HepG2 (cell line): Measurements from ENCODE around the gene AMBRA1. TPM values are rescaled to one million over a fixed set of nuclear protein-coding genes. Genes with fewer than 3 reads are reported as not detected.

Experiments used
- FOSL2 ChIP-seq: sonication (generic); formaldehyde crosslinking; IDR thresholded peaks from 2 replicates; pipeline ENCODE4 v1.4.0; 2020; ENCODE audit warnings: missing genetic modification reagents
- FOXJ3 ChIP-seq: sonication (generic); formaldehyde crosslinking; IDR thresholded peaks from 2 replicates; pipeline ENCODE4 v1.4.0; 2020; ENCODE audit warnings: missing genetic modification reagents, mild to moderate bottlenecking, borderline replicate concordance
- NFKBIZ ChIP-seq: IDR thresholded peaks from 2 replicates; pipeline ENCODE4 v1.6.1; 2018; ENCODE audit warnings: missing genetic modification reagents, missing compliant biosample characterization
- PPARG ChIP-seq: conservative IDR thresholded peaks from 2 replicates; pipeline ENCODE4 v1.6.1; 2016; ENCODE audit warnings: missing biosample characterization, missing genetic modification reagents
- SAP130 ChIP-seq: IDR thresholded peaks from 2 replicates; pipeline ENCODE4 v1.6.1; 2016; ENCODE audit warnings: low read depth
- TRIM24 ChIP-seq: sonication (generic); formaldehyde crosslinking; IDR thresholded peaks from 2 replicates; pipeline ENCODE4 v1.8.0; 2022; ENCODE audit warnings: mild to moderate bottlenecking, missing genetic modification reagents
- TSC22D2 ChIP-seq: sonication (generic); formaldehyde crosslinking; IDR thresholded peaks from 2 replicates; pipeline ENCODE4 v1.5.1; 2020; ENCODE audit warnings: missing genetic modification reagents, mild to moderate bottlenecking, borderline replicate concordance
- YEATS4 ChIP-seq: sonication (generic); formaldehyde crosslinking; IDR thresholded peaks from 2 replicates; pipeline ENCODE4 v1.4.0; 2020; ENCODE audit warnings: missing genetic modification reagents, borderline replicate concordance
- ZNF264 ChIP-seq: sonication (generic); formaldehyde crosslinking; IDR thresholded peaks from 2 replicates; pipeline ENCODE4 v1.4.0; 2020; ENCODE audit warnings: missing genetic modification reagents
- ZNF329 ChIP-seq: sonication (generic); formaldehyde crosslinking; IDR thresholded peaks from 2 replicates; pipeline ENCODE4 v1.9.0; 2021; ENCODE audit warnings: low read depth, mild to moderate bottlenecking, missing genetic modification reagents
- ZNF562 ChIP-seq: sonication (generic); formaldehyde crosslinking; IDR thresholded peaks from 2 replicates; pipeline ENCODE4 v1.8.0; 2022; ENCODE audit warnings: missing genetic modification reagents, borderline replicate concordance
- ZNF670 ChIP-seq: sonication (generic); formaldehyde crosslinking; IDR thresholded peaks from 2 replicates; pipeline ENCODE4 v1.8.0; 2022; ENCODE audit warnings: mild to moderate bottlenecking, missing genetic modification reagents, borderline replicate concordance
- ZNF720 ChIP-seq: sonication (generic); formaldehyde crosslinking; IDR thresholded peaks from 2 replicates; pipeline ENCODE4 v1.4.0; 2020; ENCODE audit warnings: missing genetic modification reagents
- polyA plus RNA-seq, 8 experiments: library from polyadenylated mRNA; depleted of rRNA in 3 of 8; stranded (reverse) in 7 of 8; unstranded in 1 of 8; fragments of >200 nt; fragmentation: Illumina TruSeq in 4 of 8; extraction: Trizol in 4 of 8; gene quantifications; 2 replicates each; pipeline versions ENCODE4 v1.2.1 to v1.2.3, GENCODE V29; 2011 to 2016; ENCODE audit warnings: low read depth in 4 of 8, missing spikeins in 1 of 8, mixed read lengths in 1 of 8; ENCODE audit not compliant: insufficient read depth in 1 of 8
- total RNA-seq, 5 experiments: library from RNA; depleted of rRNA; stranded (reverse); fragments of >200 nt; fragmentation: Illumina TruSeq; extraction: Trizol; gene quantifications; 2 replicates each; pipeline ENCODE4 v1.2.3, GENCODE V29; 2016; ENCODE audit warnings: low read depth in 1 of 5
- TF ChIP-seq, protein P1 (sequence below): sonication (generic); formaldehyde crosslinking; IDR thresholded peaks from 2 replicates; pipeline ENCODE4 v1.8.1; 2023; ENCODE audit warnings: mild to moderate bottlenecking, missing genetic modification reagents
- TF ChIP-seq, protein P2 (sequence below): sonication (generic); formaldehyde crosslinking; IDR thresholded peaks from 2 replicates; pipeline ENCODE4 v1.4.0; 2020; ENCODE audit warnings: missing genetic modification reagents
- TF ChIP-seq, protein P3 (sequence below): sonication (generic); formaldehyde crosslinking; IDR thresholded peaks from 2 replicates; pipeline ENCODE4 v1.9.0; 2022; ENCODE audit warnings: missing genetic modification reagents, mild to moderate bottlenecking, borderline replicate concordance
- TF ChIP-seq, protein P4 (sequence below): sonication (generic); formaldehyde crosslinking; IDR thresholded peaks from 2 replicates; pipeline ENCODE4 v1.4.0; 2020; ENCODE audit warnings: missing genetic modification reagents, borderline replicate concordance
- TF ChIP-seq, protein P5 (sequence below): sonication (generic); formaldehyde crosslinking; IDR thresholded peaks from 2 replicates; pipeline ENCODE4 v1.4.0; 2020; ENCODE audit warnings: mild to moderate bottlenecking, missing genetic modification reagents

AMBRA1 gene
- total and polyA plus RNA-seq, 2 of the 13 experiments (the other 11 are each of a cell fraction or from before 2014, with no cell fraction given), result 15.7 to 26.0 TPM

DNA sequence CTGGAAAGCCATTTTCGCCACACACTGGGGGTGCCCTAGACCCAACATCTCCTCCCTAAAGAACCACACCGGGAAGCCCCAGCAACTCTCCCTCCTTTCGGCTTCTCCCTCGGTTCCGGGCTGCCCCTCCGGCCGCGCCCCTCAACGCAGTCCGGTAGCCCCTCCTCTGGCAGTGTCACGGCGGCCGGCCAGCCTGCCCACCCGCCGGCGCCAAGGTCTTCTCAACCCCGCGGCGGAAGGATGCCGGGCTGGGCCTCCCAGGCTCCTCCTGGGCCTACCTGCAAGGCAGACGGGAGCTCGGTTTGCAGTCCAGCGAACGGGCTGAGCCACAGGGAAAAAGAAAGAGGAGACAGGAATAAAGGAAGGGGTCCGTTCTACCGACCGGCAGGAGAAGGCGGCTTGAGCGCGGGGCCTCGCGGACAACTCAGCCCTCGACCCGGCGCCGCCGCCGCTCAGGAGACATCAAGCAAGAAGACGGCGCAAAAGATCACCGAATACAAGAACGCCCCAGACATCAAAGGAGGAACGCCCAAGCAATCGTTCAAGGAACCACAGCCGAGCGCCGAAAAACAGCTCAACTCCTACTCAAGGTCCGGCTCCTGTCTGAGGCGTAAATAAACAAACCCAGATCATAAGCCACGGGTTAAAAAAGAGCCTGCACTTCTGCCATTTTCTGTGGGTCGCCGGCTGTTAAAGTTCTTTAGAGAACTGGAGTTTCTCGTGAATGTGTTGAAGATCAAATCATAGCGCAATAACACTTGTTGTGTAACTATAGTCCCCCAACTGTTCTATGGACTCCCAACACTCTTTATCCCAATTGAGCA is at the start of gene AMBRA1 (continued):
- TF ChIP-seq, protein P1, sequence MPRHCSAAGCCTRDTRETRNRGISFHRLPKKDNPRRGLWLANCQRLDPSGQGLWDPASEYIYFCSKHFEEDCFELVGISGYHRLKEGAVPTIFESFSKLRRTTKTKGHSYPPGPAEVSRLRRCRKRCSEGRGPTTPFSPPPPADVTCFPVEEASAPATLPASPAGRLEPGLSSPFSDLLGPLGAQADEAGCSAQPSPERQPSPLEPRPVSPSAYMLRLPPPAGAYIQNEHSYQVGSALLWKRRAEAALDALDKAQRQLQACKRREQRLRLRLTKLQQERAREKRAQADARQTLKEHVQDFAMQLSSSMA (CRISPR knock-in tag), result peak; percentile 94
- TF ChIP-seq TSC22D2 (CRISPR knock-in tag) (no peak; the same call in 1 of the 2 replicates), FOSL2 (CRISPR knock-in tag) (peak; percentile 69), ZNF264 (CRISPR knock-in tag) (no peak), TRIM24 (no peak), ZNF329 (CRISPR knock-in tag) (no peak), NFKBIZ (CRISPR knock-in tag) (no peak; the same call in 1 of the 2 replicates), ZNF562 (CRISPR knock-in tag) (no peak), ZNF670 (peak; percentile 77; the same call in 1 of the 2 replicates), SAP130 (CRISPR knock-in tag) (peak; percentile 92), ZNF720 (CRISPR knock-in tag) (no peak), YEATS4 (CRISPR knock-in tag) (peak; percentile 76), PPARG (CRISPR knock-in tag) (peak; percentile 52; the same call in 1 of the 2 replicates), FOXJ3 (CRISPR knock-in tag) (peak; percentile 76; the same call in 1 of the 2 replicates)
- TF ChIP-seq, protein P2, sequence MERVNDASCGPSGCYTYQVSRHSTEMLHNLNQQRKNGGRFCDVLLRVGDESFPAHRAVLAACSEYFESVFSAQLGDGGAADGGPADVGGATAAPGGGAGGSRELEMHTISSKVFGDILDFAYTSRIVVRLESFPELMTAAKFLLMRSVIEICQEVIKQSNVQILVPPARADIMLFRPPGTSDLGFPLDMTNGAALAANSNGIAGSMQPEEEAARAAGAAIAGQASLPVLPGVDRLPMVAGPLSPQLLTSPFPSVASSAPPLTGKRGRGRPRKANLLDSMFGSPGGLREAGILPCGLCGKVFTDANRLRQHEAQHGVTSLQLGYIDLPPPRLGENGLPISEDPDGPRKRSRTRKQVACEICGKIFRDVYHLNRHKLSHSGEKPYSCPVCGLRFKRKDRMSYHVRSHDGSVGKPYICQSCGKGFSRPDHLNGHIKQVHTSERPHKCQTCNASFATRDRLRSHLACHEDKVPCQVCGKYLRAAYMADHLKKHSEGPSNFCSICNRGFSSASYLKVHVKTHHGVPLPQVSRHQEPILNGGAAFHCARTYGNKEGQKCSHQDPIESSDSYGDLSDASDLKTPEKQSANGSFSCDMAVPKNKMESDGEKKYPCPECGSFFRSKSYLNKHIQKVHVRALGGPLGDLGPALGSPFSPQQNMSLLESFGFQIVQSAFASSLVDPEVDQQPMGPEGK, result peak; percentile 10
- TF ChIP-seq, protein P3, sequence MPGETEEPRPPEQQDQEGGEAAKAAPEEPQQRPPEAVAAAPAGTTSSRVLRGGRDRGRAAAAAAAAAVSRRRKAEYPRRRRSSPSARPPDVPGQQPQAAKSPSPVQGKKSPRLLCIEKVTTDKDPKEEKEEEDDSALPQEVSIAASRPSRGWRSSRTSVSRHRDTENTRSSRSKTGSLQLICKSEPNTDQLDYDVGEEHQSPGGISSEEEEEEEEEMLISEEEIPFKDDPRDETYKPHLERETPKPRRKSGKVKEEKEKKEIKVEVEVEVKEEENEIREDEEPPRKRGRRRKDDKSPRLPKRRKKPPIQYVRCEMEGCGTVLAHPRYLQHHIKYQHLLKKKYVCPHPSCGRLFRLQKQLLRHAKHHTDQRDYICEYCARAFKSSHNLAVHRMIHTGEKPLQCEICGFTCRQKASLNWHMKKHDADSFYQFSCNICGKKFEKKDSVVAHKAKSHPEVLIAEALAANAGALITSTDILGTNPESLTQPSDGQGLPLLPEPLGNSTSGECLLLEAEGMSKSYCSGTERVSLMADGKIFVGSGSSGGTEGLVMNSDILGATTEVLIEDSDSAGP (CRISPR knock-in tag), result peak; percentile 83
- TF ChIP-seq, protein P4, sequence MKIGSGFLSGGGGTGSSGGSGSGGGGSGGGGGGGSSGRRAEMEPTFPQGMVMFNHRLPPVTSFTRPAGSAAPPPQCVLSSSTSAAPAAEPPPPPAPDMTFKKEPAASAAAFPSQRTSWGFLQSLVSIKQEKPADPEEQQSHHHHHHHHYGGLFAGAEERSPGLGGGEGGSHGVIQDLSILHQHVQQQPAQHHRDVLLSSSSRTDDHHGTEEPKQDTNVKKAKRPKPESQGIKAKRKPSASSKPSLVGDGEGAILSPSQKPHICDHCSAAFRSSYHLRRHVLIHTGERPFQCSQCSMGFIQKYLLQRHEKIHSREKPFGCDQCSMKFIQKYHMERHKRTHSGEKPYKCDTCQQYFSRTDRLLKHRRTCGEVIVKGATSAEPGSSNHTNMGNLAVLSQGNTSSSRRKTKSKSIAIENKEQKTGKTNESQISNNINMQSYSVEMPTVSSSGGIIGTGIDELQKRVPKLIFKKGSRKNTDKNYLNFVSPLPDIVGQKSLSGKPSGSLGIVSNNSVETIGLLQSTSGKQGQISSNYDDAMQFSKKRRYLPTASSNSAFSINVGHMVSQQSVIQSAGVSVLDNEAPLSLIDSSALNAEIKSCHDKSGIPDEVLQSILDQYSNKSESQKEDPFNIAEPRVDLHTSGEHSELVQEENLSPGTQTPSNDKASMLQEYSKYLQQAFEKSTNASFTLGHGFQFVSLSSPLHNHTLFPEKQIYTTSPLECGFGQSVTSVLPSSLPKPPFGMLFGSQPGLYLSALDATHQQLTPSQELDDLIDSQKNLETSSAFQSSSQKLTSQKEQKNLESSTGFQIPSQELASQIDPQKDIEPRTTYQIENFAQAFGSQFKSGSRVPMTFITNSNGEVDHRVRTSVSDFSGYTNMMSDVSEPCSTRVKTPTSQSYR (CRISPR knock-in tag), result no peak
- TF ChIP-seq, protein P5, sequence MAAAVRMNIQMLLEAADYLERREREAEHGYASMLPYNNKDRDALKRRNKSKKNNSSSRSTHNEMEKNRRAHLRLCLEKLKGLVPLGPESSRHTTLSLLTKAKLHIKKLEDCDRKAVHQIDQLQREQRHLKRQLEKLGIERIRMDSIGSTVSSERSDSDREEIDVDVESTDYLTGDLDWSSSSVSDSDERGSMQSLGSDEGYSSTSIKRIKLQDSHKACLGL (CRISPR knock-in tag), result peak; percentile 67; the same call in 1 of the 2 replicates
